HUES6 (cell line): ENCODE results near the gene FNBP1L.

Experiments used
- H3K27ac ChIP-seq: 2 replicates; pipeline ENCODE4 v1.7.0; 2013; ENCODE audit warnings: low read depth, mild to moderate bottlenecking, low read length, inconsistent platforms
- H3K27me3 ChIP-seq: 2 replicates; pipeline ENCODE4 v1.6.1; 2013; ENCODE audit warnings: low read length; ENCODE audit not compliant: control insufficient read depth, insufficient read depth
- H3K36me3 ChIP-seq: 2 replicates; pipeline ENCODE4 v1.6.1; 2013; ENCODE audit warnings: low read length; ENCODE audit not compliant: control insufficient read depth, insufficient read depth
- H3K4me1 ChIP-seq: 2 replicates; pipeline ENCODE4 v1.6.1; 2013; ENCODE audit warnings: low read length; ENCODE audit not compliant: control insufficient read depth, insufficient read depth
- H3K4me3 ChIP-seq: 2 replicates; pipeline ENCODE4 v1.5.1; 2013; ENCODE audit warnings: low read depth, low read length
- H3K9ac ChIP-seq: one replicate; pipeline ENCODE4 v1.6.1; 2013; ENCODE audit warnings: mild to moderate bottlenecking, low read length
- H3K9me3 ChIP-seq: 2 replicates; pipeline ENCODE4 v1.6.1; 2013; ENCODE audit warnings: low read depth, low read length; ENCODE audit not compliant: control insufficient read depth, insufficient read depth

The FNBP1L gene

GRCh38 chr1:93433407-93433961 lies 14.4 kb upstream of the FNBP1L start:
- H3K27me3 ChIP-seq, result no peaks in the 10 kb centered on the region
- H3K27ac ChIP-seq, result no peak overlapping the region
- H3K36me3 ChIP-seq, result no peaks in the 10 kb centered on the region
- no peaks in the 10 kb centered on the region for H3K4me1 ChIP-seq
- no peak overlapping the region for H3K4me3 ChIP-seq
- H3K9ac ChIP-seq, result no peak overlapping the region
- H3K9me3 ChIP-seq, result peaks cover 25% of the 10 kb centered on the region

- Histone ChIP-seq H3K9ac (no peak overlapping the region), H3K4me1 (no peaks in the 10 kb centered on the region), H3K4me3 (no peak overlapping the region), H3K27me3 (no peaks in the 10 kb centered on the region), H3K27ac (no peak overlapping the region), H3K9me3 (peaks cover 23% of the 10 kb centered on the region), H3K36me3 (no peaks in the 10 kb centered on the region)
Measured at GRCh38 chr1:93434088-93434487, 13.8 kb upstream of the FNBP1L start.

GRCh38 chr1:93434987-93435386 lies 12.9 kb upstream of the FNBP1L start:
- peaks cover 23% of the 10 kb centered on the region for H3K9me3 ChIP-seq
- no peak overlapping the region for H3K27ac ChIP-seq
- no peaks in the 10 kb centered on the region for H3K36me3 ChIP-seq
- H3K4me1 ChIP-seq, result no peaks in the 10 kb centered on the region
- no peak overlapping the region for H3K4me3 ChIP-seq
- no peaks in the 10 kb centered on the region for H3K27me3 ChIP-seq
- H3K9ac ChIP-seq, result no peak overlapping the region

GRCh38 chr1:93435443-93435842 lies 12.5 kb upstream of the FNBP1L start:
- H3K36me3 ChIP-seq, result no peaks in the 10 kb centered on the region

GRCh38 chr1:93436496-93436895 lies 11.4 kb upstream of the FNBP1L start:
- Histone ChIP-seq H3K27ac (no peak overlapping the region), H3K4me3 (no peak overlapping the region), H3K9me3 (peaks cover 23% of the 10 kb centered on the region), H3K9ac (no peak overlapping the region), H3K27me3 (no peaks in the 10 kb centered on the region), H3K36me3 (no peaks in the 10 kb centered on the region), H3K4me1 (no peaks in the 10 kb centered on the region)

More at GRCh38 chr1:93435443-93435842, 12.5 kb upstream of the FNBP1L start:
- Histone ChIP-seq H3K4me1 (no peaks in the 10 kb centered on the region), H3K27ac (no peak overlapping the region), H3K9ac (no peak overlapping the region), H3K9me3 (peaks cover 23% of the 10 kb centered on the region), H3K27me3 (no peaks in the 10 kb centered on the region), H3K4me3 (no peak overlapping the region)

- no peaks in the 10 kb centered on the region for H3K27me3 ChIP-seq
- no peak overlapping the region for H3K4me3 ChIP-seq
- H3K4me1 ChIP-seq, result 0 out of 2 replicates have a peak, but pooled peaks cover 6% of the 10 kb centered on the region
- no peak overlapping the region for H3K27ac ChIP-seq
- H3K36me3 ChIP-seq, result no peaks in the 10 kb centered on the region
- no peak overlapping the region for H3K9ac ChIP-seq
- H3K9me3 ChIP-seq, result peaks cover 23% of the 10 kb centered on the region
Measured at GRCh38 chr1:93437976-93438605, 9.8 kb upstream of the FNBP1L start.

GRCh38 chr1:93438716-93439115 lies 9.2 kb upstream of the FNBP1L start:
- no peaks in the 10 kb centered on the region for H3K27me3 ChIP-seq
- H3K9ac ChIP-seq, result no peak overlapping the region
- no peak overlapping the region for H3K27ac ChIP-seq
- H3K9me3 ChIP-seq, result peaks cover 17% of the 10 kb centered on the region
- no peak overlapping the region for H3K4me3 ChIP-seq
- no peaks in the 10 kb centered on the region for H3K36me3 ChIP-seq
- H3K4me1 ChIP-seq, result 0 out of 2 replicates have a peak, but pooled peaks cover 6% of the 10 kb centered on the region

GRCh38 chr1:93440272-93440671 lies 7.6 kb upstream of the FNBP1L start:
- H3K9ac ChIP-seq, result no peak overlapping the region
- H3K4me3 ChIP-seq, result no peak overlapping the region
- no peaks in the 10 kb centered on the region for H3K36me3 ChIP-seq
- H3K27me3 ChIP-seq, result no peaks in the 10 kb centered on the region
- peaks cover 2% of the 10 kb centered on the region for H3K9me3 ChIP-seq
- 0 out of 2 replicates have a peak, but pooled peaks cover 6% of the 10 kb centered on the region for H3K4me1 ChIP-seq
- H3K27ac ChIP-seq, result no peak overlapping the region

- Histone ChIP-seq H3K9me3 (no peaks in the 10 kb centered on the region), H3K4me1 (0 out of 2 replicates have a peak, but pooled peaks cover 6% of the 10 kb centered on the region), H3K27me3 (no peaks in the 10 kb centered on the region), H3K9ac (no peak overlapping the region), H3K36me3 (no peaks in the 10 kb centered on the region), H3K4me3 (no peak overlapping the region), H3K27ac (no peak overlapping the region)
Measured at GRCh38 chr1:93440706-93441105, 7.2 kb upstream of the FNBP1L start.

- H3K4me3 ChIP-seq, result no peak overlapping the region
- H3K27ac ChIP-seq, result no peak overlapping the region
- H3K4me1 ChIP-seq, result peaks cover 7% of the 10 kb centered on the region; the same call in 1 of the 2 replicates
- H3K27me3 ChIP-seq, result no peaks in the 10 kb centered on the region
- H3K9me3 ChIP-seq, result no peaks in the 10 kb centered on the region
- H3K9ac ChIP-seq, result no peak overlapping the region
- H3K36me3 ChIP-seq, result no peaks in the 10 kb centered on the region
Measured at GRCh38 chr1:93441589-93441988, 6.3 kb upstream of the FNBP1L start.

GRCh38 chr1:93442008-93442666 lies 5.8 kb upstream of the FNBP1L start:
- Histone ChIP-seq H3K27me3 (no peaks in the 10 kb centered on the region), H3K36me3 (no peaks in the 10 kb centered on the region), H3K9ac (no peak overlapping the region), H3K9me3 (no peaks in the 10 kb centered on the region), H3K27ac (no peak overlapping the region), H3K4me1 (peaks cover 13% of the 10 kb centered on the region; the same call in 1 of the 2 replicates), H3K4me3 (no peak overlapping the region)
